GM18505 (cell line): ENCODE measurements around the gene TATDN2.

ENCODE experiments used
- ATAC-seq: cut with Tn5 transposase; IDR thresholded peaks from one replicate; pipeline ENCODE4 v1.9.1; 2021; ENCODE audit not compliant: unreplicated experiment
- POLR2A ChIP-seq: IDR thresholded peaks from 4 replicates; pipeline ENCODE4 v1.6.1; 2011; ENCODE audit warnings: borderline replicate concordance; ENCODE audit not compliant: insufficient read depth, insufficient read length; ENCODE audit errors: extremely low read depth

TATDN2 gene

GRCh38 chr3:10284496-10284895 is 36.2 kb downstream of the TATDN2 start:
- no peak for ATAC-seq
- TF ChIP-seq POLR2A: no peak

- no peak for ATAC-seq
- TF ChIP-seq POLR2A: no peak
Observed at GRCh38 chr3:10285272-10286132, 37.2 kb downstream of the TATDN2 start.

GRCh38 chr3:10286133-10286524 is 37.9 kb downstream of the TATDN2 start:
- no peak for ATAC-seq
- TF ChIP-seq POLR2A: no peak

DNA sequence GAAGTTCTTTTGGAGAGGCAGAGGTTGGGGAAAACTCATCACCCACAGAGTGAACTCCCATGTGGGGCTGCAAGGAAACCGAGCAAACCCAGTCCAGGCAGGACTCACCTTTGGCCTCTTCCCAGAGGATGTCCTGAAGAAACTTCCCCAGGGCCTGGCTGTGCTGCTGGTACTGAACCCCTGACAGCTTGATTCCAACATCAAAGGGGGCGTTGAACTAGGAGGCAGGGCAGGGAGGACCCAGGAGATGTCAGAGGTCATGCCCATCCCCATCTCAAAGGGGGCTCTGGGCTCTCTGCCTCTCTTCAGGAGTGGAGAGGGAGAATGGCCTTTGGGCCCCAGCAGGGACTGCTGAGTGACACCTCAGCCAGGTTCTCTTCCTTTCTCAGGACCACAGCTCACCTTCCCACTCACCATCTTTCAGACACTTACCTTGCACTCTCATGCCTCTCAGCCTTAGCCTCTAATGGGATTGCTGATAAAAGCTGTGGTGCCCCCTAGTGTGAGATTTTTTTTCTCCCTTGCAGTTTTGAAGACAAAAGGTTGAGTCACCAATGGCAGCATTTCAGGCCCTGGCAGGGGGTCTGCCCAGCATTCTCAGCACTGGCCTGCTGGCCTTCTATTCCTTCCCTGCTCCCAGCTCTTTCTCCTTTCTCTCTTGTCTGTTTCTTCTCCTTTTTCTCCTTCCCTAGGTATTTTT is 38.5 kb downstream of the TATDN2 start:
- no peak for ATAC-seq
- TF ChIP-seq POLR2A: no peak

- TF ChIP-seq POLR2A: no peak
- no peak for ATAC-seq
Observed at GRCh38 chr3:10287936-10288574, 39.8 kb downstream of the TATDN2 start.

- no peak for ATAC-seq
- TF ChIP-seq POLR2A: no peak
Observed at GRCh38 chr3:10288575-10288960, 40.3 kb downstream of the TATDN2 start.

DNA sequence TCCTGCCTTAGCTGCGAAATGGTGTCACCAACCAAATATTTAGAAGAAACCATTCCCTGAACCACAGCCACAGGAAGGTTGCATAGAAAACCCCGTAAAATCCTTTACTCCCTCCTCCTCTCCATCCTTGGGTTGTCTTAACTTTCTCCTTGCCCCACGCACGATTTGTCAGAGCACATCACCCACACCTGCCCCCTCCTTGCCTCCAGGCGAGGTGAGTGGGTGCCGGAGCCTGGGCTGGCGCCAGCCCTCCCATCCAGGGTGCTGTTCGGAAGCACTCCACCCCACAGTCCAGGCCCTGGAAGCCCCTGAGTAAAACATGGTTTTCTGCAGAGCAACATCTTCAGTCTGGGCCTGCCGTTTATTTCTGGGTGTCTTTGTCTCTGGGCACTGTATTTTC is 40.8 kb downstream of the TATDN2 start:
- TF ChIP-seq POLR2A: no peak

DNA sequence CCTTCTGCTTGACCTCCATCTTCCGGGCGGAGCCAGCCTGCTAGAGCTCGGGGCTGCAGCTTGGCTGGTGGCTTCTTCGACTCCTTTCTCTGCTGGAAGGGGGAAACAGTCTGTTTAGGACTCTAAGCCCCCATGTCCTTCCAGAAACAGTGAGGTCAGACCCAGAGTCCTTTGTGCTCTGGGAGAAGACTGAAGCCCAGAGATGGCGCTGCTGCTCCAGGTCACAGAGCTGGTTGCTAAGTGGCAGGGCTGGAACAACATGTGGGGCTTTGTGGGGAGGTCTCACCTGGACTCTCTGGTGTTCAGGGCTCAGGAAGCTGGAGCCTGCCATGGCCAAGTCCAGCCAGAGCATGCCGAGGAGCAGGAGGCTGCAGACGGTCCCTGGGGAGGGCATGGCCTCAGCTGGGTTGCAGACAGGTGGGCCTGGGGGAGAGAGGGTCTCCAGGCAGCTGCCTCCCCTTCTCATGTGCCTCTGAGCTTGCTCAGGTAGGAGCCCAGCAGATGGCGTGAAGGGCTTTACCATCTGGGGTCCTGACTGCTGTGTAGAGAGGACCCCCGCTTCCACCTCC is 41.6 kb downstream of the TATDN2 start:
- TF ChIP-seq POLR2A: no peak
- no peak for ATAC-seq

More for the DNA sequence above, 40.8 kb downstream of the TATDN2 start:
- no peak for ATAC-seq

DNA sequence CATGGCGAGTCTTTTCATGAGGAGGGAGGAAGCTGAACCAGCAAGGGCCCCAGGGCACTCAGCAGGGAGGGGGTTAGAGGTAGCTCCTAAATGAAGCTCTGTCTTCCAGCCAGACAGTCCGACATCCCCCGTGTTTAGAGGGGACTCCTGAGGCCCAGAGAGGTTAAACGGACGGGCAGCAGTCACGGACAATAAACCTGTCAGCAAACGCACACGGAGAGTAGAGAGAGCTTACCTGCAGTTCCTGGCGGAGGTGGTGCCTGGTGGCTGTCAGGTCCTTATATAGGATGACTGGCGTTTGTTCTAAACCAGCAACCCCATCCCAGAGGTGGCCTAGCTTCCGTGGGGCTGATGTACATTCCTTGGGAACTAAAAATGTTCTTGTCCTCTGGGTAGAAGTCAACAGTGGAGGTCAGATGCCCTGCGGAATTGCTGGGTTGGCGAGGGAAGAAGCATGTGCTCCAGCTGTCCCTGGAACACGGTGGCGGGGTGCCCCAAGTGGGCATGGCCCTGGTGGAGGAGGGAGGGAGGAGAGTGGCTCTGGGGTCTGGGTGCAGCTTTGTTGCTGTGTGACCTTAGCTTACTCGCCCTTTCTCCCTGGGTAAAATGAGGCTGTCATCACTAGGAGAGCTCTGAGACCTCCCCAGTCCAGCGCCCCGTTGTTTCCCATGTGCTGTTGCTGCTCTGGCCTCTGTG is 42.4 kb downstream of the TATDN2 start:
- no peak for ATAC-seq
- TF ChIP-seq POLR2A: no peak

GRCh38 chr3:10291641-10292040 is 43.4 kb downstream of the TATDN2 start:
- ATAC-seq: no peak
- TF ChIP-seq POLR2A: no peak

GRCh38 chr3:10292505-10293419 is 44.5 kb downstream of the TATDN2 start, which contains the start of gene GHRL:
Gene GHRL (minus strand): TSS chr3:10292947. CDS start chr3:10290180, 2,767 bp downstream.
- TF ChIP-seq POLR2A: peak; percentile 56
- ATAC-seq: peak; percentile 73
